ENCODE results near the gene CHD6.

CHD6 gene

GRCh38 chr20:41618807-41619311, 682 bp upstream of the CHD6 start:
- TF ChIP-seq POLR2AphosphoS5 (IDR thresholded peaks at IDR 0.05; ENCODE audit: borderline replicate concordance, low read depth, low read length) (no peak), EZH2 (IDR thresholded peaks at IDR 0.05) (no peak), FOXP2 (optimal IDR thresholded peaks at IDR 0.05; ENCODE audit: control extremely low read depth, extremely low read length, insufficient read depth) (no peak)
- H3K9ac ChIP-seq (ENCODE audit: insufficient read length) = peak overlapping the region; percentile 5
- DNase-seq (ENCODE audit: low read depth, low spot score) = no peak
- H3K4me3 ChIP-seq = peak overlapping the region; percentile 88
- no peaks in the 10 kb centered on the region for H3K9me3 ChIP-seq (ENCODE audit: low read depth, low read length)
- H3K27ac ChIP-seq = no peak overlapping the region
- no peaks in the 10 kb centered on the region for H3K36me3 ChIP-seq (ENCODE audit: insufficient read depth, low read length)

GRCh38 chr20:41617059-41617901, 897 bp downstream of the CHD6 start:
- Histone ChIP-seq H3K9me3 (ENCODE audit: low read depth, low read length) (no peaks in the 10 kb centered on the region), H3K36me3 (ENCODE audit: insufficient read depth, low read length) (no peaks in the 10 kb centered on the region), H3K9ac (ENCODE audit: insufficient read length) (peak overlapping the region; percentile 81), H3K4me3 (peak overlapping the region; percentile 92), H3K27ac (no peak overlapping the region)
- DNase-seq (ENCODE audit: low read depth, low spot score) = no peak
- TF ChIP-seq FOXP2 (optimal IDR thresholded peaks at IDR 0.05; ENCODE audit: control extremely low read depth, extremely low read length, insufficient read depth) (no peak), POLR2AphosphoS5 (IDR thresholded peaks at IDR 0.05; ENCODE audit: borderline replicate concordance, low read depth, low read length) (no peak), EZH2 (IDR thresholded peaks at IDR 0.05) (no peak)

GRCh38 chr20:41616228-41616627, 1.9 kb downstream of the CHD6 start:
- DNase-seq (ENCODE audit: low read depth, low spot score) = no peak
- H3K36me3 ChIP-seq (ENCODE audit: insufficient read depth, low read length) = no peaks in the 10 kb centered on the region
- H3K4me3 ChIP-seq = peak overlapping the region; percentile 92
- no peaks in the 10 kb centered on the region for H3K9me3 ChIP-seq (ENCODE audit: low read depth, low read length)
- H3K27ac ChIP-seq = no peak overlapping the region
- H3K9ac ChIP-seq (ENCODE audit: insufficient read length) = peak overlapping the region; percentile 56
- no peak for TF ChIP-seq FOXP2 (optimal IDR thresholded peaks at IDR 0.05; ENCODE audit: control extremely low read depth, extremely low read length, insufficient read depth)
- TF ChIP-seq EZH2 (IDR thresholded peaks at IDR 0.05) = no peak
- TF ChIP-seq POLR2AphosphoS5 (IDR thresholded peaks at IDR 0.05; ENCODE audit: borderline replicate concordance, low read depth, low read length) = no peak

GRCh38 chr20:41615676-41616075, 2.5 kb downstream of the CHD6 start:
- TF ChIP-seq FOXP2 (optimal IDR thresholded peaks at IDR 0.05; ENCODE audit: control extremely low read depth, extremely low read length, insufficient read depth) = no peak
- no peak for TF ChIP-seq EZH2 (IDR thresholded peaks at IDR 0.05)
- TF ChIP-seq POLR2AphosphoS5 (IDR thresholded peaks at IDR 0.05; ENCODE audit: borderline replicate concordance, low read depth, low read length) = no peak
- no peaks in the 10 kb centered on the region for H3K36me3 ChIP-seq (ENCODE audit: insufficient read depth, low read length)
- peak; percentile 37 for DNase-seq (ENCODE audit: low read depth, low spot score)
- H3K27ac ChIP-seq = no peak overlapping the region
- H3K9ac ChIP-seq (ENCODE audit: insufficient read length) = no peak overlapping the region
- no peaks in the 10 kb centered on the region for H3K9me3 ChIP-seq (ENCODE audit: low read depth, low read length)
- H3K4me3 ChIP-seq = peak overlapping the region; percentile 36

- Histone ChIP-seq H3K9me3 (ENCODE audit: low read depth, low read length) (no peaks in the 10 kb centered on the region), H3K36me3 (ENCODE audit: insufficient read depth, low read length) (no peaks in the 10 kb centered on the region), H3K27ac (no peak overlapping the region), H3K4me3 (no peak overlapping the region), H3K9ac (ENCODE audit: insufficient read length) (no peak overlapping the region)
- DNase-seq (ENCODE audit: low read depth, low spot score) = no peak
- no peak for TF ChIP-seq EZH2 (IDR thresholded peaks at IDR 0.05)
- no peak for TF ChIP-seq POLR2AphosphoS5 (IDR thresholded peaks at IDR 0.05; ENCODE audit: borderline replicate concordance, low read depth, low read length)
Measured at GRCh38 chr20:41615110-41615509, 3.1 kb downstream of the CHD6 start.

- TF ChIP-seq POLR2AphosphoS5 (IDR thresholded peaks at IDR 0.05; ENCODE audit: borderline replicate concordance, low read depth, low read length) (no peak), EZH2 (IDR thresholded peaks at IDR 0.05) (no peak), FOXP2 (optimal IDR thresholded peaks at IDR 0.05; ENCODE audit: control extremely low read depth, extremely low read length, insufficient read depth) (no peak)
- Histone ChIP-seq H3K9me3 (ENCODE audit: low read depth, low read length) (no peaks in the 10 kb centered on the region), H3K9ac (ENCODE audit: insufficient read length) (no peak overlapping the region), H3K36me3 (ENCODE audit: insufficient read depth, low read length) (no peaks in the 10 kb centered on the region), H3K27ac (no peak overlapping the region), H3K4me3 (no peak overlapping the region)
- no peak for DNase-seq (ENCODE audit: low read depth, low spot score)
Measured at GRCh38 chr20:41613321-41613720, 4.9 kb downstream of the CHD6 start.

- Histone ChIP-seq H3K27ac (no peak overlapping the region), H3K9ac (ENCODE audit: insufficient read length) (no peak overlapping the region), H3K4me3 (no peak overlapping the region), H3K36me3 (ENCODE audit: insufficient read depth, low read length) (peaks cover 3% of the 10 kb centered on the region; the same call in 1 of the 2 replicates), H3K9me3 (ENCODE audit: low read depth, low read length) (no peaks in the 10 kb centered on the region)
- no peak for DNase-seq (ENCODE audit: low read depth, low spot score)
- TF ChIP-seq POLR2AphosphoS5 (IDR thresholded peaks at IDR 0.05; ENCODE audit: borderline replicate concordance, low read depth, low read length) (no peak), EZH2 (IDR thresholded peaks at IDR 0.05) (no peak), FOXP2 (optimal IDR thresholded peaks at IDR 0.05; ENCODE audit: control extremely low read depth, extremely low read length, insufficient read depth) (no peak)
Measured at GRCh38 chr20:41609474-41609873, 8.7 kb downstream of the CHD6 start.

GRCh38 chr20:41608606-41609005, 9.6 kb downstream of the CHD6 start:
- H3K9me3 ChIP-seq (ENCODE audit: low read depth, low read length) = no peaks in the 10 kb centered on the region
- DNase-seq (ENCODE audit: low read depth, low spot score) = no peak
- H3K36me3 ChIP-seq (ENCODE audit: insufficient read depth, low read length) = peaks cover 3% of the 10 kb centered on the region; the same call in 1 of the 2 replicates
- no peak overlapping the region for H3K9ac ChIP-seq (ENCODE audit: insufficient read length)
- TF ChIP-seq POLR2AphosphoS5 (IDR thresholded peaks at IDR 0.05; ENCODE audit: borderline replicate concordance, low read depth, low read length) (no peak), FOXP2 (optimal IDR thresholded peaks at IDR 0.05; ENCODE audit: control extremely low read depth, extremely low read length, insufficient read depth) (no peak), EZH2 (IDR thresholded peaks at IDR 0.05) (no peak)
- no peak overlapping the region for H3K27ac ChIP-seq
- H3K4me3 ChIP-seq = no peak overlapping the region

Data from SK-N-MC (cell line).